GM23338 (cell line): ENCODE data around the gene SPIRE2. TPM values are rescaled to one million over a fixed set of nuclear protein-coding genes. Genes with fewer than 3 reads are reported as not detected.

Experiments used
- ATAC-seq: fragments of 200-7000 bp; cut with Tn5 transposase; 3 replicates; pipeline ENCODE4 v1.9.1; 2020
- DNase-seq: peaks from one replicate; pipeline ENCODE4 v3.0.0-alpha.2; 2015; ENCODE audit warnings: low spot score
- H2AFZ ChIP-seq: fragments of 200-600 bp; sonication (generic); 2 replicates; pipeline ENCODE4 v1.8.0; 2016; ENCODE audit warnings: antibody characterized with exemption, mild to moderate bottlenecking, moderate library complexity
- H3F3A ChIP-seq: fragments of 200-600 bp; sonication (generic); replicated peaks from 2 replicates; pipeline ENCODE4 v1.8.0; 2017; ENCODE audit warnings: antibody characterized with exemption, mixed run types, low read depth
- H3K27ac ChIP-seq: fragments of 200-600 bp; sonication (generic); 2 replicates; pipeline ENCODE4 v1.6.1; 2016; ENCODE audit warnings: low read depth
- H3K27me3 ChIP-seq: fragments of 200-600 bp; sonication (generic); 2 replicates; pipeline ENCODE4 v1.8.0; 2016; ENCODE audit warnings: mild to moderate bottlenecking, mixed run types, moderate library complexity; ENCODE audit not compliant: insufficient read depth
- H3K36me3 ChIP-seq: fragments of 200-600 bp; sonication (generic); 2 replicates; pipeline ENCODE4 v1.8.0; 2016; ENCODE audit warnings: mild to moderate bottlenecking; ENCODE audit not compliant: insufficient read depth
- H3K4me1 ChIP-seq: fragments of 200-600 bp; sonication (generic); 2 replicates; pipeline ENCODE4 v1.8.0; 2016; ENCODE audit warnings: mild to moderate bottlenecking, moderate library complexity; ENCODE audit not compliant: insufficient read depth
- H3K4me2 ChIP-seq: fragments of 200-600 bp; sonication (generic); 2 replicates; pipeline ENCODE4 v1.7.1; 2017; ENCODE audit warnings: mixed run types
- H3K4me3 ChIP-seq: fragments of 200-600 bp; sonication (generic); 2 replicates; pipeline ENCODE4 v1.6.1; 2016; ENCODE audit warnings: mixed run types
- H3K79me2 ChIP-seq: fragments of 200-600 bp; sonication (generic); replicated peaks from 2 replicates; pipeline ENCODE4 v1.8.0; 2017; ENCODE audit warnings: mild to moderate bottlenecking; ENCODE audit not compliant: insufficient read depth
- H3K9me2 ChIP-seq: fragments of 200-600 bp; sonication (generic); 2 replicates; pipeline ENCODE4 v1.8.0; 2017; ENCODE audit not compliant: insufficient read depth
- H4K20me1 ChIP-seq: fragments of 200-600 bp; sonication (generic); replicated peaks from 2 replicates; pipeline ENCODE4 v1.8.0; 2017; ENCODE audit warnings: mild to moderate bottlenecking; ENCODE audit not compliant: insufficient read depth
- H3K27ac Mint-ChIP-seq: 2 replicates; pipeline ENCODE4 v1.8.0; 2020; ENCODE audit warnings: inconsistent platforms, mild to moderate bottlenecking, moderate library complexity, mixed read lengths
- H3K27me3 Mint-ChIP-seq: 3 replicates; pipeline ENCODE4 v1.8.0; 2022; ENCODE audit warnings: low read depth, mild to moderate bottlenecking, moderate library complexity, mixed read lengths, inconsistent platforms; ENCODE audit not compliant: insufficient read depth, poor library complexity
- H3K36me3 Mint-ChIP-seq: 3 replicates; pipeline ENCODE4 v1.8.0; 2021; ENCODE audit warnings: low read depth, mild to moderate bottlenecking, inconsistent platforms, moderate library complexity, mixed read lengths
- H3K4me1 Mint-ChIP-seq: 3 replicates; pipeline ENCODE4 v1.8.0; 2020; ENCODE audit warnings: mild to moderate bottlenecking, inconsistent platforms, mixed read lengths
- H3K4me3 Mint-ChIP-seq: 3 replicates; pipeline ENCODE4 v1.8.0; 2021; ENCODE audit warnings: moderate library complexity, mild to moderate bottlenecking, inconsistent platforms, mixed read lengths
- H3K9me3 Mint-ChIP-seq: 3 replicates; pipeline ENCODE4 v1.8.0; 2020; ENCODE audit warnings: moderate library complexity, mild to moderate bottlenecking, inconsistent platforms, mixed read lengths
- CREB1 ChIP-seq: fragments of 250-450 bp; sonication (Bioruptor Pico); IDR thresholded peaks from 2 replicates; pipeline ENCODE4 v1.5.0; 2020; ENCODE audit warnings: low read depth, mild to moderate bottlenecking, moderate library complexity
- EZH2 ChIP-seq: fragments of 200-600 bp; sonication (generic); IDR thresholded peaks from one replicate; pipeline ENCODE4 v1.8.0; 2017; ENCODE audit warnings: antibody characterized with exemption, mild to moderate bottlenecking, low read depth; ENCODE audit not compliant: unreplicated experiment
- EZH2phosphoT487 ChIP-seq: fragments of 200-600 bp; sonication (generic); IDR thresholded peaks from one replicate; pipeline ENCODE4 v1.8.1; 2018; ENCODE audit warnings: antibody characterized with exemption; ENCODE audit not compliant: unreplicated experiment
- JUNB ChIP-seq: IDR thresholded peaks from one replicate; pipeline ENCODE4 v1.6.1; 2016; ENCODE audit warnings: antibody characterized with exemption; ENCODE audit not compliant: unreplicated experiment
- NANOG ChIP-seq: IDR thresholded peaks from 2 replicates; pipeline ENCODE4 v1.6.1; 2016; ENCODE audit warnings: antibody characterized with exemption, borderline replicate concordance
- POLR2AphosphoS5 ChIP-seq: IDR thresholded peaks from 2 replicates; pipeline ENCODE4 v1.6.1; 2016; ENCODE audit warnings: antibody characterized with exemption, low read depth
- REST ChIP-seq: IDR thresholded peaks from one replicate; pipeline ENCODE4 v1.6.1; 2018; ENCODE audit warnings: antibody characterized with exemption; ENCODE audit not compliant: unreplicated experiment
- STAT1 ChIP-seq: IDR thresholded peaks from one replicate; pipeline ENCODE4 v1.6.1; 2016; ENCODE audit warnings: antibody characterized with exemption; ENCODE audit not compliant: unreplicated experiment
- ZNF114 ChIP-seq: fragments of 250-450 bp; sonication (Bioruptor Pico); IDR thresholded peaks from 2 replicates; pipeline ENCODE4 v1.5.0; 2020; ENCODE audit warnings: mild to moderate bottlenecking, moderate library complexity
- ZNF331 ChIP-seq: fragments of 250-450 bp; sonication (Bioruptor Pico); IDR thresholded peaks from 2 replicates; pipeline ENCODE4 v1.5.0; 2020; ENCODE audit warnings: low read depth, mild to moderate bottlenecking, moderate library complexity
- ZNF462 ChIP-seq: fragments of 250-450 bp; sonication (Bioruptor Pico); IDR thresholded peaks from 2 replicates; pipeline ENCODE4 v1.5.0; 2020; ENCODE audit warnings: mild to moderate bottlenecking, moderate library complexity
- polyA plus RNA-seq: library from polyadenylated mRNA; unstranded; fragments of >200 nt; fragmentation: Nextera tagmentation; extraction: Ambion mirVana; gene quantifications from 2 replicates; pipeline ENCODE4 v1.2.1, GENCODE V29; 2016
- total RNA-seq: library from RNA; depleted of rRNA; stranded (reverse); fragments of >200 nt; shearing (Covaris generic); gene quantifications from 2 replicates; pipeline ENCODE4 v1.2.3, GENCODE V29; 2014
- TF ChIP-seq, protein P1 (sequence below): IDR thresholded peaks from 2 replicates; pipeline ENCODE4 v1.6.1; 2016; ENCODE audit warnings: antibody characterized with exemption
- TF ChIP-seq, protein P2 (sequence below), 2 experiments: fragments of 200-600 bp in 1 of 2; sonication (generic) in 1 of 2; conservative IDR thresholded peaks; 2 replicates each; pipeline versions ENCODE4 v1.5.1 to v1.6.1; 2016 to 2017; ENCODE audit warnings: antibody characterized with exemption in 2 of 2, low read depth in 2 of 2, mild to moderate bottlenecking in 2 of 2, moderate library complexity in 1 of 2

SPIRE2 gene
- total and polyA plus RNA-seq, 2 experiments from 2014 or later, result 5.0 to 15.2 TPM

DNA sequence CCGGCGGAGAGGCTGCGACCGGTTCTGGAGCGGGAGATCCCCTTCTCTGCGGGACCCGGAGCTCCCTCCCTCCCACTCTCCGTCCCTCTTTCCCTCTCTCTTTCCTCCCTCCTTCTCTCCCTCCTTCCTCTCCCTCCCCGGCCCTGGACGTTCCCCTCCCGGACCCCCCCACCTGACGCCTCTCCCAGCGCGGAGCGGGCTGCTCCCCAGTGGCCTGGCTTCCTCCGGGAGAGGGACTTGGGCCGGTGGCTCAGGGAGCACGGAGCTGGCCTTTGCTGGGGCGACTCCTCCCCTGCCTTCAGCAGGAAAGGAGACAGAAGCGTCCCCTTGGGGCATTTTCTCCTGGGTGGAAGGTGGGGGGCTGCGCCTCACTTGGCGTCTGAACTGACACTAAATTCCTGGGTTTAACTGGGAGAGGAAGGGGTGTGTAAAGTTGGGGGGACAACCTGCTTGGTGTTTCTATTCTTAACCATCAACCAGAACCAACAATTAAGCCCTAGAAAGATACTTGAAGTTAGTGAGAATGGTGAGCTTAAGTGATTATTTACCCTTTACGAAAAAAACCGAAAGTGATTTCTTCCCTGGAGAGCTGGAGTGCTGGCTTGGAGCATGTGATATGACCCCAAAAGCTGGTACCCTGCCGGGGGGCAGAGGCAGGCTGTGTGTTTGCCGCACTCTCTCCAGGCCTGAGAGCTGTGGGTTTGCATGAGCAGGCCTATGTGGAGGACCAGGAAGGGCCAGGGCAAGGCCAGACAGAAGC lies 775 bp downstream of the SPIRE2 start:
- H3F3A ChIP-seq, result peaks cover 5% of the 10 kb centered on the region
- H3K9me3 Mint-ChIP-seq, result no peaks in the 10 kb centered on the region
- H3K79me2 ChIP-seq, result no peaks in the 10 kb centered on the region
- H3K27me3 ChIP-seq, result no peaks in the 10 kb centered on the region
- peaks cover 4% of the 10 kb centered on the region for H3K36me3 Mint-ChIP-seq
- H3K4me3 ChIP-seq, result peak overlapping the region; percentile 82
- H4K20me1 ChIP-seq, result peaks cover 3% of the 10 kb centered on the region; the same call in 1 of the 2 replicates
- TF ChIP-seq, protein P1, sequence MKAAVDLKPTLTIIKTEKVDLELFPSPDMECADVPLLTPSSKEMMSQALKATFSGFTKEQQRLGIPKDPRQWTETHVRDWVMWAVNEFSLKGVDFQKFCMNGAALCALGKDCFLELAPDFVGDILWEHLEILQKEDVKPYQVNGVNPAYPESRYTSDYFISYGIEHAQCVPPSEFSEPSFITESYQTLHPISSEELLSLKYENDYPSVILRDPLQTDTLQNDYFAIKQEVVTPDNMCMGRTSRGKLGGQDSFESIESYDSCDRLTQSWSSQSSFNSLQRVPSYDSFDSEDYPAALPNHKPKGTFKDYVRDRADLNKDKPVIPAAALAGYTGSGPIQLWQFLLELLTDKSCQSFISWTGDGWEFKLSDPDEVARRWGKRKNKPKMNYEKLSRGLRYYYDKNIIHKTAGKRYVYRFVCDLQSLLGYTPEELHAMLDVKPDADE, result no peak
- TF ChIP-seq NANOG (no peak), EZH2 (no peak), POLR2AphosphoS5 (no peak), ZNF114 (CRISPR knock-in tag) (no peak), ZNF462 (CRISPR knock-in tag) (no peak), STAT1 (no peak), EZH2phosphoT487 (no peak), REST (no peak), CREB1 (CRISPR knock-in tag) (no peak), ZNF331 (CRISPR knock-in tag) (no peak), JUNB (no peak)
- TF ChIP-seq, protein P2, sequence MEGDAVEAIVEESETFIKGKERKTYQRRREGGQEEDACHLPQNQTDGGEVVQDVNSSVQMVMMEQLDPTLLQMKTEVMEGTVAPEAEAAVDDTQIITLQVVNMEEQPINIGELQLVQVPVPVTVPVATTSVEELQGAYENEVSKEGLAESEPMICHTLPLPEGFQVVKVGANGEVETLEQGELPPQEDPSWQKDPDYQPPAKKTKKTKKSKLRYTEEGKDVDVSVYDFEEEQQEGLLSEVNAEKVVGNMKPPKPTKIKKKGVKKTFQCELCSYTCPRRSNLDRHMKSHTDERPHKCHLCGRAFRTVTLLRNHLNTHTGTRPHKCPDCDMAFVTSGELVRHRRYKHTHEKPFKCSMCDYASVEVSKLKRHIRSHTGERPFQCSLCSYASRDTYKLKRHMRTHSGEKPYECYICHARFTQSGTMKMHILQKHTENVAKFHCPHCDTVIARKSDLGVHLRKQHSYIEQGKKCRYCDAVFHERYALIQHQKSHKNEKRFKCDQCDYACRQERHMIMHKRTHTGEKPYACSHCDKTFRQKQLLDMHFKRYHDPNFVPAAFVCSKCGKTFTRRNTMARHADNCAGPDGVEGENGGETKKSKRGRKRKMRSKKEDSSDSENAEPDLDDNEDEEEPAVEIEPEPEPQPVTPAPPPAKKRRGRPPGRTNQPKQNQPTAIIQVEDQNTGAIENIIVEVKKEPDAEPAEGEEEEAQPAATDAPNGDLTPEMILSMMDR (conservative IDR thresholded peaks at IDR 0.05; ENCODE audit: low read depth in 2 of 2), result no peak
- H3K4me1 Mint-ChIP-seq, result peaks cover 15% of the 10 kb centered on the region
- H3K4me3 Mint-ChIP-seq, result peak overlapping the region; percentile 74
- peaks cover 14% of the 10 kb centered on the region for H3K27me3 Mint-ChIP-seq
- no peaks in the 10 kb centered on the region for H3K36me3 ChIP-seq
- no peak overlapping the region for H3K27ac Mint-ChIP-seq
- no peak overlapping the region for H3K27ac ChIP-seq
- peaks cover 6% of the 10 kb centered on the region for H3K4me1 ChIP-seq
- H3K9me2 ChIP-seq, result no peaks in the 10 kb centered on the region
- DNase-seq (peak; percentile 64), ATAC-seq (peak; percentile 42)
- peak overlapping the region; percentile 93 for H2AFZ ChIP-seq
- H3K4me2 ChIP-seq, result peak overlapping the region; percentile 95
